AG09309 (cell line): ENCODE measurements around the gene GPR78.

Experiments used
- DNase-seq: peaks from one replicate; pipeline ENCODE4 v3.0.0-alpha.2; 2010; ENCODE audit warnings: low read depth
- H3K4me3 ChIP-seq: 2 replicates; pipeline ENCODE4 v1.5.1; 2011; ENCODE audit warnings: mild to moderate bottlenecking, low read depth, low read length, moderate library complexity; ENCODE audit not compliant: control insufficient read depth
- CTCF ChIP-seq: IDR thresholded peaks from 2 replicates; pipeline ENCODE4 v1.5.1; 2011; ENCODE audit warnings: mild to moderate bottlenecking, low read depth, low read length, inconsistent platforms; ENCODE audit not compliant: insufficient read depth, control insufficient read depth; ENCODE audit errors: missing control alignments

The GPR78 gene

GRCh38 chr4:8579526-8580320 lies 469 bp upstream of the GPR78 start:
- H3K4me3 ChIP-seq: no peak overlapping the region
- no peak for TF ChIP-seq CTCF
- no peak for DNase-seq

DNA sequence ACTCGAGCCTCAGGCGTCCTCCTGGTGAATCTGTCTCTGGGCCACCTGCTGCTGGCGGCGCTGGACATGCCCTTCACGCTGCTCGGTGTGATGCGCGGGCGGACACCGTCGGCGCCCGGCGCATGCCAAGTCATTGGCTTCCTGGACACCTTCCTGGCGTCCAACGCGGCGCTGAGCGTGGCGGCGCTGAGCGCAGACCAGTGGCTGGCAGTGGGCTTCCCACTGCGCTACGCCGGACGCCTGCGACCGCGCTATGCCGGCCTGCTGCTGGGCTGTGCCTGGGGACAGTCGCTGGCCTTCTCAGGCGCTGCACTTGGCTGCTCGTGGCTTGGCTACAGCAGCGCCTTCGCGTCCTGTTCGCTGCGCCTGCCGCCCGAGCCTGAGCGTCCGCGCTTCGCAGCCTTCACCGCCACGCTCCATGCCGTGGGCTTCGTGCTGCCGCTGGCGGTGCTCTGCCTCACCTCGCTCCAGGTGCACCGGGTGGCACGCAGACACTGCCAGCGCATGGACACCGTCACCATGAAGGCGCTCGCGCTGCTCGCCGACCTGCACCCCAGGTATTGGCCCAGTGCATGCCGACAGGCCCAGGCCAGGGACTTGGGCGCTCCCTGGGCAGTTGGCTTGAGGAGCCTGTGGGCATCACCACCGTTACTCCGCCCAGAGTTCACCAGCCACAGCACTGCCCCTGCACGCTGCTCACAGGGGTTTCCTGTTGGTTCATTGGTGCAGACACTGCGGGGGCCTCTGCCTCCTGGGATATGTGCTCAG lies 1.1 kb downstream of the GPR78 start:
- no peak for TF ChIP-seq CTCF
- no peak for DNase-seq
- no peak overlapping the region for H3K4me3 ChIP-seq

DNA sequence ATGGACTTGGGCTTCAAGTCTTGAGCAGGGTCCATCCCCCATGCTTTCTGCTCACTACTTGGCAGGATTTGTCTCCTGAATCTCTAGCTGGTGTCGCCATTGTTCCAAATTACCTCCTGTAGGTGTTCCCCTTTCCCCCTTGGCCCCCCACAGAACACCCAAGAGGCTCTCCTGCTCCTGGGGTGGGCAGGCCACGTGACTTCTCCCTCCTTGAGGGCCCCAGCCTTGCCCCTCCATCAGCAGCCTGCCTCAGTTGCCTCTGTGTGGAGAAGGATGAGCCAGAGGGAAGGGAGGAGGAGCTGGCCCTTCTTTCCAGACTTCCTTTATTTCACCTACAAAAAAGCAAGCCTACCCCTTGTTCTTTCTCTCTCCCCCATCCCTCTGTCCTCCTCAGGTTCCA lies 1.8 kb downstream of the GPR78 start:
- no peak for TF ChIP-seq CTCF
- H3K4me3 ChIP-seq: no peak overlapping the region
- no peak for DNase-seq

DNA sequence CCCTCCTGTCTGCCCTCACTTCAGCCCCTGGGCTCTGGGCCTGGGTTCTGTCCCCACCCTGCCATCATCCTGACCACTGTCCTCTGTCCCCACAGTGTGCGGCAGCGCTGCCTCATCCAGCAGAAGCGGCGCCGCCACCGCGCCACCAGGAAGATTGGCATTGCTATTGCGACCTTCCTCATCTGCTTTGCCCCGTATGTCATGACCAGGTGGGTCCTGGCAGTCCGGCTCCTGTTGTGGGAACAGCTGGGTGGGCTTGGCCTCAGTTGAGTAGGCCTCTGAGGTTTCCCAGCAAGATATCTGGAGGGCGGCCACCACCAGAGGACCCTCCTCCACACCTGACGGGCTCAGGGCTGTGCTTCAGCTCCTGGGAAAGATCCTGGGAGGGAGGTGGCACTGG lies 2.2 kb downstream of the GPR78 start:
- DNase-seq: no peak
- H3K4me3 ChIP-seq: no peak overlapping the region
- no peak for TF ChIP-seq CTCF

DNA sequence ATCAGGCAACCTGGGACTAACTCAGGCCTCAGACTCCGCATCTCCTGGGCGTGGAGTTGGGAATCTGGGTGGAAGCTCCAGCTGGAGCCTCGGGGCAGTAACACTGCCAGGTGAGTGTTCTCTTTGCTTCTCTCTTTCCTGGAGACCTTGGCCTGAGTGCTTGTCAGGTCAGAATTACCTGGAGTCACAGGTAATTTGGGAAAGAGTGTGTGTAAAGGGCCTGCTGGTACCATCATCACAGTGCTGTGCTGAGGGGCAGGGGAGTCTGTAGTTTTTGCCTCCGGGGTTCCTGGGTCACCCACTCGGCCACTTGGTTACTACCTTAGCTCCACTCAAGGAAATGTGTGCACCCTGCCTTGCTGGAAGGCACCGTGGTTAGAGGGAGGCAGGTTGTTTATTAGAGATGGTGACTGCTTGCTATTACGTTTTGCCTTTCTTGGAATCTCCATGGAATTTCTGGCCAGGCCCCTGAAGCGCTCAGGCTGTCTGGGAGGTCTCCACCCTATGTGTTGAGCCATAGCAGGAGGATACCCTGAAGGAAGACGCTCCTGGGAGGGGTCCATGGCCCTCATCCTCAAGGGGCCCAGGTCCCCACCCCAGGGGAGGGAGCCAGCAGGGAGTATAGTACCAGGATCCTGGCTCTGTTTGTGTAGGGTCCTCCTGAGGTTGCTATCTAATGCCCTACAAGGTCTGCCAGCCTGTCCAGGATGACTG lies 2.9 kb downstream of the GPR78 start:
- no peak for TF ChIP-seq CTCF
- no peak overlapping the region for H3K4me3 ChIP-seq

GRCh38 chr4:8583655-8584025 lies 3.4 kb downstream of the GPR78 start:
- H3K4me3 ChIP-seq: no peak overlapping the region
- TF ChIP-seq CTCF: no peak
- DNase-seq: no peak

More for the DNA sequence above, 2.9 kb downstream of the GPR78 start:
- no peak for DNase-seq
